ENCODE measurements around the gene FGF1. TPM values are rescaled to one million over a fixed set of nuclear protein-coding genes. Genes with fewer than 3 reads are reported as not detected.

FGF1 gene
- total and polyA plus RNA-seq, 2 donors (not counting 3 experiments of a cell fraction or from before 2014, with no cell fraction given) = not detected

DNA sequence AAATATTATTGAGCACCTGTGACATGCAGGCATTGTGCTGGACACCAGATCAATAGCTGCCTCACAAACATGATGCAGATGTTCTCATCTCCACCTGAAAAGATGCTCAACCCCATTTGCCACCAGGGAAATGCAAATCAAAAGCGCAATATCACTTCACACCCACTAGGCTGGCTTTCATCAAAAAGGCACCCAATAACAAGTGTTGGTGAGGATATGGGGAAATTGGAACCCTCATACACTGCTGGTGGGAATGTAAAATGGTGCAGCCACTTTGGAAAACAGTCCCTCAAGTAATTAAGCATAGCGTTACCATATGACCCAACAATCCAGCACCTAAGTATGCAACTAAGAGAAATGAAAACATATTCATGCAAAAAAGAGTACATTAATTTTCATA is 24.7 kb downstream of the FGF1 start:
- no peak overlapping the region for H3K27ac ChIP-seq (ENCODE audit: insufficient read depth, low read depth, low read length)
- dilution Hi-C loops (cut with MboI; ENCODE audit: extremely low pct_ligation_motif_present, low sequenced_read_pairs) = no loop called here
- BruUV-seq (replicated peaks) = no TSS peak
- H2AFZ ChIP-seq (ENCODE audit: low read depth, low read length) = no peak overlapping the region
- H3K9me1 ChIP-seq (replicated peaks; ENCODE audit: control insufficient read depth, extremely low read depth, insufficient read depth, low read length) = no peaks in the 10 kb centered on the region
- no peaks in the 10 kb centered on the region for H3K4me1 ChIP-seq (ENCODE audit: control insufficient read depth, extremely low read depth, insufficient read depth, low read length)
- H3K27me3 ChIP-seq (ENCODE audit: control insufficient read depth in 2 of 2, insufficient read depth in 2 of 2, low read length in 2 of 2) = peaks cover 12 to 19% of the 10 kb centered on the region in 2 experiments
- no peak overlapping the region for H3K4me3 ChIP-seq (replicated peaks in 1 of 3; ENCODE audit: insufficient read depth in 1 of 3, low read depth in 1 of 3, low read length in 3 of 3)
- ChIA-PET CTCF (no interaction called here), POLR2A (no interaction called here)
- no peaks in the 10 kb centered on the region for H3K9me3 ChIP-seq (replicated peaks; ENCODE audit: control insufficient read depth, insufficient read depth, low read length)
- H3K9ac ChIP-seq (replicated peaks; ENCODE audit: extremely low read depth, insufficient read depth, low read length) = no peak overlapping the region
- TF ChIP-seq, protein P1, sequence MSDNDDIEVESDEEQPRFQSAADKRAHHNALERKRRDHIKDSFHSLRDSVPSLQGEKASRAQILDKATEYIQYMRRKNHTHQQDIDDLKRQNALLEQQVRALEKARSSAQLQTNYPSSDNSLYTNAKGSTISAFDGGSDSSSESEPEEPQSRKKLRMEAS (IDR thresholded peaks at IDR 0.05; ENCODE audit: insufficient read depth, insufficient read length) = no peak
- no peaks in the 10 kb centered on the region for H4K20me1 ChIP-seq (replicated peaks; ENCODE audit: control insufficient read depth, extremely low read depth, insufficient read depth, low read length)
- intact Hi-C loops (cut with micrococcal nuclease) = no loop called here
- H3K36me3 ChIP-seq (ENCODE audit: control insufficient read depth in 2 of 2, extremely low read depth in 1 of 2, insufficient read depth in 2 of 2, low read length in 2 of 2) = no peaks in the 10 kb centered on the region
- H3K4me2 ChIP-seq (ENCODE audit: insufficient read depth, low read length) = no peak overlapping the region
- no peak for DNase-seq (ENCODE audit: low read depth, low spot score)
- no peak for FAIRE-seq
- no peaks in the 10 kb centered on the region for H3K79me2 ChIP-seq (ENCODE audit: control insufficient read depth, insufficient read depth, low read length)

DNA sequence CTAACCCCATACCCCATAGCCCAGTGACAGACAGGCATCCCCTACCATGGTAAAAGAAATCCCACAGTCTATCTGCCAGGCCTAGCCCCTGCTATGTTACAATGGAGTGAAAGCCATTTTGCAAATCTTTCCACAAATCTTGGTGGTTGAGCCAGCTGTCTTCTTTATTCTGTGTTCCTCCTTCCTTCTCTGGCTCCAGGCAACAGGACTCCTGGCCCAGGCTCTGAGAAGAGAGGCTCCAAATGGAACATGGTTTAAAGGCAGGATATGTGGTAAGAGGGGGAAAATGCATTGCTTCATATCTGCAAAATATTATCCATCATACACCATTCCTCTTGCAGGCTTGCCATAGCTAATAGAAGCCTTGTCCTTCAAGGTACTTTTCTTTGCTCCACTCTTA is 25.2 kb downstream of the FGF1 start:
- Histone ChIP-seq H3K4me2 (ENCODE audit: insufficient read depth, low read length) (no peak overlapping the region), H3K27me3 (ENCODE audit: control insufficient read depth in 2 of 2, insufficient read depth in 2 of 2, low read length in 2 of 2) (peaks cover 12 to 19% of the 10 kb centered on the region in 2 experiments), H3K9me3 (replicated peaks; ENCODE audit: control insufficient read depth, insufficient read depth, low read length) (no peaks in the 10 kb centered on the region), H3K36me3 (ENCODE audit: control insufficient read depth in 2 of 2, extremely low read depth in 1 of 2, insufficient read depth in 2 of 2, low read length in 2 of 2) (no peaks in the 10 kb centered on the region), H3K9ac (replicated peaks; ENCODE audit: extremely low read depth, insufficient read depth, low read length) (no peak overlapping the region), H2AFZ (ENCODE audit: low read depth, low read length) (no peak overlapping the region), H3K27ac (ENCODE audit: insufficient read depth, low read depth, low read length) (no peak overlapping the region), H3K4me1 (ENCODE audit: control insufficient read depth, extremely low read depth, insufficient read depth, low read length) (no peaks in the 10 kb centered on the region), H3K4me3 (replicated peaks in 1 of 3; ENCODE audit: insufficient read depth in 1 of 3, low read depth in 1 of 3, low read length in 3 of 3) (no peak overlapping the region), H3K9me1 (replicated peaks; ENCODE audit: control insufficient read depth, extremely low read depth, insufficient read depth, low read length) (no peaks in the 10 kb centered on the region), H3K79me2 (ENCODE audit: control insufficient read depth, insufficient read depth, low read length) (no peaks in the 10 kb centered on the region), H4K20me1 (replicated peaks; ENCODE audit: control insufficient read depth, extremely low read depth, insufficient read depth, low read length) (no peaks in the 10 kb centered on the region)
- no peak for DNase-seq (ENCODE audit: low read depth, low spot score)
- BruUV-seq (replicated peaks) = no TSS peak
- dilution Hi-C loops (cut with MboI; ENCODE audit: extremely low pct_ligation_motif_present, low sequenced_read_pairs) (no loop called here), intact Hi-C loops (cut with micrococcal nuclease) (no loop called here)
- FAIRE-seq = no peak
- TF ChIP-seq POLR2A (IDR thresholded peaks at IDR 0.05; ENCODE audit: low read depth, low read length) (no peak), FOS (IDR thresholded peaks at IDR 0.05; ENCODE audit: borderline replicate concordance, insufficient read depth, low read length) (no peak), JUN (IDR thresholded peaks at IDR 0.05; ENCODE audit: borderline replicate concordance, insufficient read depth, insufficient read length, low read depth) (no peak), EZH2 (IDR thresholded peaks at IDR 0.05; ENCODE audit: borderline replicate concordance, low read depth, low read length, severe bottlenecking) (no peak), POLR2AphosphoS5 (IDR thresholded peaks at IDR 0.05; ENCODE audit: insufficient read depth, low read depth, low read length) (no peak), MYC (IDR thresholded peaks at IDR 0.05; ENCODE audit: low read depth, low read length) (no peak), GATA2 (IDR thresholded peaks at IDR 0.05; ENCODE audit: insufficient read depth, insufficient read length, low read depth, low read length) (no peak)
- TF ChIP-seq, protein P2, sequence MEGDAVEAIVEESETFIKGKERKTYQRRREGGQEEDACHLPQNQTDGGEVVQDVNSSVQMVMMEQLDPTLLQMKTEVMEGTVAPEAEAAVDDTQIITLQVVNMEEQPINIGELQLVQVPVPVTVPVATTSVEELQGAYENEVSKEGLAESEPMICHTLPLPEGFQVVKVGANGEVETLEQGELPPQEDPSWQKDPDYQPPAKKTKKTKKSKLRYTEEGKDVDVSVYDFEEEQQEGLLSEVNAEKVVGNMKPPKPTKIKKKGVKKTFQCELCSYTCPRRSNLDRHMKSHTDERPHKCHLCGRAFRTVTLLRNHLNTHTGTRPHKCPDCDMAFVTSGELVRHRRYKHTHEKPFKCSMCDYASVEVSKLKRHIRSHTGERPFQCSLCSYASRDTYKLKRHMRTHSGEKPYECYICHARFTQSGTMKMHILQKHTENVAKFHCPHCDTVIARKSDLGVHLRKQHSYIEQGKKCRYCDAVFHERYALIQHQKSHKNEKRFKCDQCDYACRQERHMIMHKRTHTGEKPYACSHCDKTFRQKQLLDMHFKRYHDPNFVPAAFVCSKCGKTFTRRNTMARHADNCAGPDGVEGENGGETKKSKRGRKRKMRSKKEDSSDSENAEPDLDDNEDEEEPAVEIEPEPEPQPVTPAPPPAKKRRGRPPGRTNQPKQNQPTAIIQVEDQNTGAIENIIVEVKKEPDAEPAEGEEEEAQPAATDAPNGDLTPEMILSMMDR (IDR thresholded peaks at IDR 0.05; ENCODE audit: extremely low read depth in 1 of 2, insufficient read depth in 1 of 2, low read depth in 1 of 2, low read length in 2 of 2) = no peak
- TF ChIP-seq, protein P1 (IDR thresholded peaks at IDR 0.05; ENCODE audit: insufficient read depth, insufficient read length) = no peak
- POLR2A ChIA-PET = no interaction called here
- CTCF ChIA-PET = interaction anchor here (2.0 to 2.5 kb wide), 2 partner anchors 38 to 52 kb away, joined by 13 to 22 read pairs; no protein-coding TSS in a partner anchor

Data from endothelial cell of umbilical vein (primary cell).